H1 (cell line): ENCODE measurements around the gene TBC1D9B. TPM values are rescaled to one million over a fixed set of nuclear protein-coding genes. Genes with fewer than 3 reads are reported as not detected.

Experiments used
- CTCF ChIA-PET: fragments of 300-600 bp; sonication (Branson Sonifier 250); formaldehyde crosslinking; loops from one replicate; lab custom pipeline; 2021; ENCODE audit not compliant: partially characterized antibody; lab: Charles Lee
- POLR2A ChIA-PET: fragments of 300-600 bp; sonication (Branson Sonifier 250); formaldehyde crosslinking; loops from one replicate; lab custom pipeline; 2021; ENCODE audit warnings: inconsistent platforms; ENCODE audit not compliant: partially characterized antibody; lab: Charles Lee
- DNase-seq, 2 experiments: peaks; one replicate each; pipeline versions ENCODE4 v3.0.0 to v3.0.0-alpha.2; 2010 to 2022; ENCODE audit warnings: low spot score in 2 of 2, low read depth in 1 of 2, mixed read lengths in 1 of 2
- FAIRE-seq: peaks from 2 replicates; lab custom pipeline; 2011; peaks lifted over from hg19 to GRCh38; lab: Jason Lieb, UNC
- H2AFZ ChIP-seq: 2 replicates; pipeline ENCODE4 v1.8.1; 2012; ENCODE audit warnings: low read length, inconsistent platforms
- H2AK5ac ChIP-seq: 2 replicates; pipeline ENCODE4 v1.6.1; 2013; ENCODE audit warnings: low read depth, low read length
- H2BK120ac ChIP-seq: replicated peaks from 2 replicates; pipeline ENCODE3; 2013; ENCODE audit warnings: low read depth, low read length, inconsistent platforms
- H2BK12ac ChIP-seq: 2 replicates; pipeline ENCODE4 v1.6.1; 2013; ENCODE audit warnings: low read depth, low read length
- H2BK15ac ChIP-seq: 2 replicates; pipeline ENCODE4 v1.6.1; 2013; ENCODE audit warnings: low read length
- H2BK20ac ChIP-seq: 2 replicates; pipeline ENCODE4 v1.6.1; 2013; ENCODE audit warnings: low read length
- H2BK5ac ChIP-seq: 2 replicates; pipeline ENCODE4 v1.6.1; 2013; ENCODE audit warnings: low read depth, low read length
- H3K14ac ChIP-seq: 2 replicates; pipeline ENCODE4 v1.6.1; 2013; ENCODE audit warnings: inconsistent platforms; ENCODE audit not compliant: insufficient read length
- H3K18ac ChIP-seq: 2 replicates; pipeline ENCODE4 v1.6.1; 2013; ENCODE audit warnings: low read length; ENCODE audit errors: extremely low read depth
- H3K23ac ChIP-seq: 2 replicates; pipeline ENCODE4 v1.6.1; 2013; ENCODE audit warnings: inconsistent platforms; ENCODE audit not compliant: insufficient read length
- H3K23me2 ChIP-seq: 2 replicates; pipeline ENCODE4 v1.6.1; 2013; ENCODE audit warnings: low read depth, low read length
- H3K27ac ChIP-seq: 2 replicates; pipeline ENCODE4 v1.6.1; 2011; ENCODE audit warnings: low read depth, low read length, inconsistent platforms
- H3K27me3 ChIP-seq, 4 experiments: replicated peaks in 1 of 4; 1 replicate in 1 of 4; 2 replicates in 3 of 4; pipeline versions ENCODE4 v1.6.1 to v1.8.1; 2011 to 2013; ENCODE audit warnings: low read length in 3 of 4, mild to moderate bottlenecking in 3 of 4, inconsistent platforms in 2 of 4, mixed read lengths in 2 of 4, moderate library complexity in 1 of 4; ENCODE audit not compliant: control insufficient read depth in 3 of 4, insufficient read depth in 3 of 4; ENCODE audit errors: extremely low read depth in 1 of 4
- H3K36me3 ChIP-seq, 4 experiments: 2 replicates each; pipeline versions ENCODE4 v1.6.1 to v1.8.1; 2011 to 2013; ENCODE audit warnings: mild to moderate bottlenecking in 4 of 4, low read length in 3 of 4, moderate library complexity in 2 of 4, control low read depth in 1 of 4, inconsistent platforms in 1 of 4; ENCODE audit not compliant: insufficient read depth in 4 of 4, control insufficient read depth in 2 of 4
- H3K4ac ChIP-seq: replicated peaks from 2 replicates; pipeline ENCODE3; 2013; ENCODE audit warnings: low read length, low read depth, mixed read lengths, inconsistent platforms; ENCODE audit not compliant: insufficient read length
- H3K4me1 ChIP-seq, 4 experiments: replicated peaks in 1 of 4; 1 replicate in 1 of 4; 2 replicates in 3 of 4; pipeline versions ENCODE4 v1.6.1 to v1.8.1; 2011 to 2013; ENCODE audit warnings: low read length in 3 of 4, inconsistent platforms in 2 of 4, mixed read lengths in 1 of 4; ENCODE audit not compliant: insufficient read depth in 4 of 4, control insufficient read depth in 3 of 4
- H3K4me2 ChIP-seq, 2 experiments: 2 replicates each; pipeline versions ENCODE4 v1.6.1 to v1.8.1; 2011 to 2013; ENCODE audit warnings: low read depth in 2 of 2, low read length in 2 of 2, control low read depth in 1 of 2, inconsistent platforms in 1 of 2, mild to moderate bottlenecking in 1 of 2; ENCODE audit not compliant: insufficient read depth in 1 of 2
- H3K4me3 ChIP-seq, 4 experiments: fragments of 200-600, 300-600 bp in 1 of 4; sonication (generic), shearing (Covaris generic), sonication (Bioruptor Twin) in 1 of 4; 2 replicates each; pipeline versions ENCODE4 v1.5.1 to v1.8.1; 2011 to 2016; ENCODE audit warnings: low read length in 4 of 4, low read depth in 3 of 4, control low read depth in 2 of 4, inconsistent platforms in 2 of 4, mild to moderate bottlenecking in 2 of 4, mixed read lengths in 1 of 4, moderate library complexity in 1 of 4; ENCODE audit not compliant: insufficient read depth in 2 of 4; ENCODE audit errors: extremely low read depth in 1 of 4
- H3K56ac ChIP-seq: replicated peaks from 2 replicates; pipeline ENCODE3; 2013; ENCODE audit warnings: low read depth, mild to moderate bottlenecking, mixed read lengths, low read length, inconsistent platforms; ENCODE audit not compliant: insufficient read length
- H3K79me1 ChIP-seq: 2 replicates; pipeline ENCODE4 v1.6.1; 2013; ENCODE audit warnings: low read depth, low read length, control low read depth
- H3K79me2 ChIP-seq, 2 experiments: 2 replicates each; pipeline versions ENCODE4 v1.6.1 to v1.8.1; 2012 to 2013; ENCODE audit warnings: low read length in 2 of 2, mild to moderate bottlenecking in 2 of 2, inconsistent platforms in 1 of 2; ENCODE audit not compliant: insufficient read depth in 2 of 2, control insufficient read depth in 1 of 2
- H3K9ac ChIP-seq, 4 experiments: replicated peaks in 1 of 4; 1 replicate in 1 of 4; 2 replicates in 3 of 4; pipeline versions ENCODE4 v1.6.1 to v1.8.1; 2011 to 2013; ENCODE audit warnings: low read depth in 3 of 4, low read length in 3 of 4, control low read depth in 2 of 4, mild to moderate bottlenecking in 2 of 4, moderate library complexity in 2 of 4, inconsistent platforms in 1 of 4; ENCODE audit errors: extremely low read depth in 1 of 4
- H3K9me3 ChIP-seq, 2 experiments: 2 replicates each; pipeline versions ENCODE4 v1.6.1 to v1.8.1; 2012 to 2013; ENCODE audit warnings: mild to moderate bottlenecking in 2 of 2, moderate library complexity in 2 of 2, control low read depth in 1 of 2, inconsistent platforms in 1 of 2, low read depth in 1 of 2, low read length in 1 of 2, mixed read lengths in 1 of 2; ENCODE audit not compliant: insufficient read depth in 2 of 2
- H4K20me1 ChIP-seq, 2 experiments: replicated peaks in 1 of 2; 2 replicates each; pipeline versions ENCODE3 to v1.8.1; 2011 to 2013; ENCODE audit warnings: inconsistent platforms in 2 of 2, low read length in 2 of 2, mild to moderate bottlenecking in 1 of 2; ENCODE audit not compliant: insufficient read depth in 2 of 2, control insufficient read depth in 1 of 2
- H4K5ac ChIP-seq: 2 replicates; pipeline ENCODE4 v1.6.1; 2013; ENCODE audit warnings: low read length, low read depth, mixed read lengths, inconsistent platforms; ENCODE audit not compliant: insufficient read length
- H4K8ac ChIP-seq: 2 replicates; pipeline ENCODE4 v1.8.0; 2013; ENCODE audit warnings: mild to moderate bottlenecking, moderate library complexity, low read length, inconsistent platforms; ENCODE audit not compliant: insufficient read depth; ENCODE audit errors: extremely low read depth
- H4K91ac ChIP-seq: replicated peaks from 2 replicates; pipeline ENCODE3; 2013; ENCODE audit warnings: low read length, mixed read lengths, inconsistent platforms; ENCODE audit not compliant: insufficient read length
- ASH2L ChIP-seq: fragments of 200-600, 300-600 bp; sonication (generic); IDR thresholded peaks from one replicate; pipeline ENCODE4 v1.7.1; 2017; ENCODE audit warnings: low read length
- FOSL1 ChIP-seq: IDR thresholded peaks from 2 replicates; pipeline ENCODE4 v1.6.1; 2011; ENCODE audit warnings: mild to moderate bottlenecking, low read depth, low read length, moderate library complexity; ENCODE audit not compliant: insufficient read depth
- RFX5 ChIP-seq: IDR thresholded peaks from 2 replicates; pipeline ENCODE4 v1.6.1; 2011; ENCODE audit warnings: low read depth, low read length, improper control_type of control experiment, borderline replicate concordance
- SIRT6 ChIP-seq: IDR thresholded peaks from one replicate; pipeline ENCODE4 v1.7.1; 2012; ENCODE audit warnings: low read length, inconsistent platforms
- WGBS, 2 experiments: shearing (Covaris generic) in 1 of 2; methylation state at CpG; one replicate each; pipeline versions ENCODE4 v1.1.6 to v1.1.7; 2013 to 2015; ENCODE audit warnings: low lambda C conversion rate in 2 of 2, mixed read lengths in 2 of 2, inconsistent platforms in 1 of 2, low coverage in 1 of 2, missing lambda C conversion rate in 1 of 2; ENCODE audit not compliant: insufficient replicate concordance in 2 of 2, insufficient coverage in 1 of 2, insufficient read length in 1 of 2; ENCODE audit errors: extremely low coverage in 1 of 2, missing lambda C conversion rate in 1 of 2; 5-methylcytosine and 5-hydroxymethylcytosine counted together
- polyA plus RNA-seq, 7 experiments: library from polyadenylated mRNA; depleted of rRNA in 3 of 7; stranded (reverse) in 5 of 7; unstranded in 2 of 7; fragments of >200 nt in 5 of 7; fragments of 200-250 nt in 2 of 7; gene quantifications; 1 replicate in 5 of 7; 2 replicates in 1 of 7; 4 replicates in 1 of 7; pipeline versions ENCODE4 v1.2.1 to v1.2.3, GENCODE V29; 2011 to 2013; ENCODE audit warnings: missing spikeins in 2 of 7, mixed read lengths in 2 of 7
- total RNA-seq: library from RNA; stranded (reverse); fragmentation: NEBNext Ultra II Directional; extraction: Animal tissue kit (Norgen Biotek cat#: 25700); gene quantifications from 2 replicates; pipeline ENCODE4 v1.2.1, GENCODE V29; 2021

TBC1D9B gene
- total and polyA plus RNA-seq, 2 of the 8 experiments (the other 6 are each of a cell fraction or from before 2014, with no cell fraction given), result 33.6 to 57.1 TPM

GRCh38 chr5:179840321-179840720 lies 67.4 kb downstream of the TBC1D9B start:
- peaks cover 0 to 9% of the 10 kb centered on the region in 2 experiments; a peak in 2 of 4 replicates for H3K9me3 ChIP-seq
- no peak overlapping the region for H4K91ac ChIP-seq
- no peak overlapping the region for H2BK15ac ChIP-seq
- H3K14ac ChIP-seq, result no peak overlapping the region
- H3K23me2 ChIP-seq, result no peaks in the 10 kb centered on the region
- H3K4me2 ChIP-seq, result no peak overlapping the region
- no peak overlapping the region for H3K18ac ChIP-seq
- no peak overlapping the region for H2AK5ac ChIP-seq
- no peak overlapping the region for H4K8ac ChIP-seq
- DNase-seq (no peak), FAIRE-seq (no peak)
- POLR2A ChIA-PET, result interaction anchor here (1.3 to 7.7 kb wide), 4 partner anchors 9 to 42 kb away, joined by 3 to 47 read pairs (median 18); no protein-coding TSS in a partner anchor
- no peak overlapping the region for H2AFZ ChIP-seq
- H2BK120ac ChIP-seq, result no peak overlapping the region
- H3K4me1 ChIP-seq, result no peaks in the 10 kb centered on the region
- H3K56ac ChIP-seq, result no peak overlapping the region
- no peak overlapping the region for H2BK20ac ChIP-seq
- H3K23ac ChIP-seq, result no peak overlapping the region
- no peaks in the 10 kb centered on the region for H3K79me2 ChIP-seq
- H3K27me3 ChIP-seq, result no peaks in the 10 kb centered on the region
- no peak overlapping the region for H2BK12ac ChIP-seq
- no peaks in the 10 kb centered on the region for H3K79me1 ChIP-seq
- peaks cover 15 to 54% (median 37%) of the 10 kb centered on the region in 4 experiments for H3K36me3 ChIP-seq
- H4K5ac ChIP-seq, result no peak overlapping the region
- WGBS, 2 experiments, result 96% methylated on average over 11 of the region's 11 CpGs; no CpG with 5 or more reads in 1 of the 2 experiments
- no peak overlapping the region for H3K27ac ChIP-seq
- H3K4me3 ChIP-seq, result no peak overlapping the region
- TF ChIP-seq FOSL1 (no peak), SIRT6 (no peak), ASH2L (no peak), RFX5 (no peak)
- peaks cover 5 to 8% of the 10 kb centered on the region in 2 experiments for H4K20me1 ChIP-seq
- no peak overlapping the region for H3K9ac ChIP-seq
- no peak overlapping the region for H2BK5ac ChIP-seq
- H3K4ac ChIP-seq, result no peak overlapping the region
- CTCF ChIA-PET, result interaction anchor here (0.7 to 0.9 kb wide), 3 partner anchors 16 to 29 kb away, joined by 3 to 4 read pairs (median 4); no protein-coding TSS in a partner anchor
